Activated CD4-positive, alpha-beta T cell treated with anti-CD3 and anti-CD28 coated beads for 4 hours (primary cell): Measurements from ENCODE around the gene SORL1-AS1.

Experiments used
- DNase-seq, 2 donors: peaks; one replicate each; pipeline ENCODE4 v3.0.0-alpha.2; 2020

The SORL1-AS1 gene

DNA sequence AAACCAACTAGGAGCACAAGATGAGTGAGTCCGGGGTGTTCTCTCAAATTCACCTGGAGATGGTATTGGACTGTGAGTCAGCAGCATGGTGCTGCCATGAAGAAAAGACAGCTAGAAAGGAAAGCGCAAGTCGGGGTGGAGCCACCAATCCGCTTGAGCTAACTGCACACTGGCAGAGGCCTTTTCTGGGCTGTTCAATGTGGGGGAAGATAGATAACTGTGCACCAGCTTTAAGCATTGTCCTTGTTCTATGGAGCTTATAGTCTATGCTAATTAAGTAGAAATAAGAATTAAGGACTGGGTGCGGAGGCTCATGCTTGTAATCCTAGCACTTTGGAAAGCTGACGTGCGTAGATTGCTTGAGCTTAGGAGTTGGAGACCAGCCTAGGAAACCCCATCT, 21.9 kb upstream of the SORL1-AS1 start:
- DNase-seq: no peak

DNA sequence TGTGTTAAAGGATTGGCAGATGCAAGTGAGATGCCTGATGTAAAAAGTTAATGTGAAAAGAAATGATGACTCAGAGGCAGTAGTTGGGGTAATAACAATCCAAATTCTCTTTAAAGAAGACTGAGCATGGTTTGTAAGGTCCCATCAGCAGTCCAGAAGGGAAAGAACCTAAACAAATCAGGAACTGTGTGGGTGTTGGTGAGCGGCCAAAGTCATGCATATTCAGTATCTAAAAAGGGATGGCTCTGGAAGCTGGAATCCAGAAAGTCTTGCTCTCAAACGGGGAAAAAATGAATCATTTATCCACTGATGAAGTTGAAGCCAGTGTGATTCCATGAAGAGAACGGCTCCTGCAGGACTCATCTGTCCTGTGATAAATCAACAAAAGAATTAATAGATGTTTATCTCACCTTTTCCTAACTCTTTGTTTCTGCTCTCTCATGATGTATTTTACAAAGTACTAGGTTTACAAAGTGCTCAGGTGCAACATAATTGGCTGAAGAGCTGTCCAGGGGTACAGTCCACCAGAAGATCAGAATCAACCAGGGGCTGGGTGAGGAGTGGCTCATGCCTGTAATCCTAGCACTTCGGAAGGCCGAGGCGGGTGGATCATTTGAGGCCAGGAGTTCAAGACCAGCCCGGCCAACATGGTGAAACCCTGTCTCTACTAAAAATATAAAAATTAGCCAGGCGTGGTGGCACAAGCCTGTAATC, 20.5 kb upstream of the SORL1-AS1 start:
- DNase-seq: no peak

DNA sequence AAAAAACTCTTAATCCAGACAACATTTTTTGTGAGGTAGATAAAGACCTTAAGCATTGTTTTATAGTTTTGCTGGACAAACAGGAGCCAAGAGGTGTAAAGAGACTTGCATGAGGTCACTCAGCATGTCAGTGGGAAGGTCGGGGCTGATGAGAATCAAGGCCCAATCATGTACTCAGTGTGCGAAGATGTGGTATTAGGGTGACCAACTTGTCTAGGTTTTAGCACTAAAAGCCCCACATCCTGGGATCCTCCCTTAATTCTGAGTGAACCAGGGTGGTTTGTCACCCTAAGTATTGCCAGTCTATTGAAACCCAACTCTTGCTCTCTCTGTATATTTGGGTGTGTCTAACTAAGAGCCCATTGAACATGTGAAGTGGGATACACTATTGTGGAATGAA, 19.5 kb upstream of the SORL1-AS1 start:
- no peak for DNase-seq

DNA sequence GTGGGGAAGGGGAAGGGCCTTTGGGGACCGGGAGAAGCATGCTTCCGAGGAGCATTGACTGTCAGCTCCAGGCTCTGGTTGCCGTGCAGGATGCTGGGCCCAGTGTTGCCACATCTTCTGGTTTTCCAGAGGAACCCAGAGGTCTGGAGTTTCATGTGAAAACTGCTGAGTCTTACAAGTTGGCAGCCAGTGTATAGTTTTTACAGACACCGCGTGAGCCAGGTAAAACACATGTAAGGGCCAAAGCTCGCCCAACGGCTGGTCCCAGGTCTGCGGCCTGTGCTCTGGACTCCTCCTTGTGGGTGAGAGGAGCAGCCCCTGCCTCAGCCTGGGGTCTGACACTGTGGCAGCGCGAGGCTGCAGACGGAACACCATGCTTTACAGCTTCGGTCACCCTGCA, 18.4 kb upstream of the SORL1-AS1 start:
- no peak for DNase-seq

DNA sequence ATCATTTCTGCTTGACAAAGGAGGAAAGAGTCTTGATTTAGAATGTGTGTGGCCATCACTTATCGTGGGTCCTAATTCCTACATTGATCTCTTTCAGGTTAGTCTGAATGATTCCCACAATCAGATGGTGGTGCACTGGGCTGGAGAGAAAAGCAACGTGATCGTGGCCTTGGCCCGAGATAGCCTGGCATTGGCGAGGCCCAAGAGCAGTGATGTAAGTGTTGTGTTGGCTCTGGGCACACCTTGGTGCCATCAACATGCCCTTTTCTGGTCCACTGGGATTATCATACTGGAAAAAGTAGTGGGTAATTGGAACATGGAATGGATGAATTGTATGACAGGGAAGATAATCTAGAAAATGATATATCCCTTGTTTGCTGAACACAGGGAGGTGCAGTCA, 17.1 kb upstream of the SORL1-AS1 start:
- DNase-seq: no peak

DNA sequence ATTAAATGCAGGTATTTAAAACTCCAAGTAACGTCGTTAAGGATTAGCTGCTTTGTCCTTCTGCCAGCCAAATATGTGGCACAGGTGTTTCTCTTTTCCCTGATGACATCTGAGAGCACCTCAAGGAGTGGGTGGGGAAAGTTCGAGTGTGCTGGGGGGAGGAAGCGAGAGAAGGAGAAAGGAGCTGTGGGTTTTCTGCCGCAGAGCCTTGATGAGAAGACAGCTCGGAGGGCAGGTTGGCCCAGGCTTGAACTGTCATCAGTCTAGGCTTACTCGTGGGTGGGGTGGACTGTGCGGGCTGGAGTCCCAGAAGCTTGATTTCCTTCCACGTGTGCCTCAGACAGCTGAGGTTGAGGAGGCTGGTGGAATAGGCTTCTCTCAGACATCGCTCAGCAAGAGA, 15.2 kb upstream of the SORL1-AS1 start:
- DNase-seq: peak; percentile 85 to 89

DNA sequence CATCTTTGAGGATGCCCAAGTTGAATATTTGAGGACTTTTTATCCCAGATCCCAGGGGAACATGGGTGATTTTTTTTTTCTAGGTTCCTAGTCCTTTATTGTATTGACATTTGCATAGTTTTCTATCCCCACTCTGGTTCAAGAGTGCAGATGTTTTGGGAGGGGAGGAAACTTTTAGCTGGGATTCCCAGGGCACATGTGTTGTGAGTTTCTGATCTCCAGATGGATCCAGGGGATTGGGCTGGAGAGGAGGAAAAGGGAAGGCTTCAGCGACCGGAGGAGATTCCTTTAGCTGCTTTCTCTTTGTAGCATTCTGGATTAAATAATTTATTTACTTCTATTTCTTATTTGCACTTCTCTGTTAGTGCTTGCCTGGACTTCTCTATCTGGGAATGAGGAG, 14.7 kb upstream of the SORL1-AS1 start:
- DNase-seq: no peak

DNA sequence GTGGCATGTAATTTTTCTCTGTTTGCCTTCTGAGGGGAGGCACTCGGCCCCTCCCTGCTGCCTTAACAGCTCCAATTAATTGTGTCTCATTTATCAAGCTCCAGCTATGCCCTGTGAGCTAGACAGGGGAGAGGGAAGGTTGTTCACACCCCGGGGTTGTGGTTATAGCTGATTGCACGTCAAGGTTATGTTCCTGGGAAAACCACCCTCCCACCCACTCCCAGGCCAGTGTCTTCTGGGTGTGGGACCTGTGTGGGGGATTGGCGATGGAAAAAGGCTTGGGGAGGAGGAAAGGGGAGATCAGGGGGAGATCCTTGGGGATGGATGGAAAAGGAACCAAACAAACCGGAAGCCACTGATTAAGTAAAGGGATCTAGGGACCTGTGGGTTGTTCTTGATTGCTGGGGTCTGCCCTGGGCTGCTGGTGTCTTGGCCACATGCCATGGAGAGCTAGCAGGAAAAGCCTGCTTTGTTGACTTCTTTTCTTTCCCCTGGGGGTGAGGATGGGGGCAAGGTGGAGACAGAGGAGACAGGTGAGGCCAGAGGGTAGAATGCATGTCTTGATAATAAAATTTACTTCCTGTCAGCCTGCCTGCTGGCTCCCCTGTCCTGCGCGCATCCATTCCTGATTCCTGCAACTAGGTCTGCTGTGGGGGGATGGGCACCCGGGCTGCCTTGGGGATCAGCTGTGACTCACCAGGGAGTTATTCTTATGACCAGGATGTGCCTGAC, 13.5 kb upstream of the SORL1-AS1 start:
- peak; percentile 49 to 51 for DNase-seq

DNA sequence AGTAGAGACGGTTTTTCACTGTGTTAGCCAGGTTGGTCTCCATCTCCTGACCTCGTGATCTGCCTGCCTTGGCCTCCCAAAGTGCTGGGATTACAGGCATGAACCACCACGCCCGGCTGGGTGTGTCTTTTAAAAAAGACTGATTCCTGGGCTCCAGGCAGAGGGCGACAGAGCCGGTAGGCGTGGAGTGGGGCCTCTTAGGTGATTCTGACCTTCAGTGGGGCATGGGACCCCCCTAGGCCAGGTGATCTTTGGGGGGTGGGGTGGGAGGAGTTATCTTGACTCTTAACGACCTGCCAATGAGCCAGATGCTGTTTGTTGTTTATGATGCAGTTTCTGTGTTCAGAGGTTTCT, 12.9 kb upstream of the SORL1-AS1 start:
- no peak for DNase-seq

DNA sequence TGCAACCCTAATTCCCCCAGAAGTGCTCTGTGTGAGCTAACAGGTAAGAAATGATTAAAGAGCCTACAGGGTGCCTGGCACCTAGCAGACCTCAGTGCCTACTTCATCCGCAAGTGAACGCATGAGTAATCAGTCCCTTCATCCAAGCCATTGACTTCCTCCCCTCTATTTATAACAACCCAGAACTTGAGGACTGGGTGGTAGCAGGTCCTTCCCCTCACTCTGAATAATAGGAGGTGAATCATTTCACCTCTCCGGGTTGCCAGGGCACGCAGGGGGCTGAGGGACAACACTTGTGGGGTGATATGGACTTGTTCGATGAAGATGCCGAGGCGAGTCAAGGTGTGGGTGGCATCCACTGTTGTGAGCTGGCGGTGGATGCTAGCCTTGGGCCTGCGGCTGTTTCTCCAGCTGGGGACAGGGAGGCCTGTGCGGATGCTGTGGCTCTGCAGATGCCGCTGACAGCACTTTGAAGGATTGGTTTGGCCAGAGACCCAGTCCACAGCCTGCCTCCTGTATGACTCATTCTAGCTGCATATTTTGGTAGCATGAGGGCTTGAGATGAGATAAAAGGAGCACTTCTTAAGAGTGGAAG, 11.7 kb upstream of the SORL1-AS1 start:
- DNase-seq: peak; percentile 73 to 83

DNA sequence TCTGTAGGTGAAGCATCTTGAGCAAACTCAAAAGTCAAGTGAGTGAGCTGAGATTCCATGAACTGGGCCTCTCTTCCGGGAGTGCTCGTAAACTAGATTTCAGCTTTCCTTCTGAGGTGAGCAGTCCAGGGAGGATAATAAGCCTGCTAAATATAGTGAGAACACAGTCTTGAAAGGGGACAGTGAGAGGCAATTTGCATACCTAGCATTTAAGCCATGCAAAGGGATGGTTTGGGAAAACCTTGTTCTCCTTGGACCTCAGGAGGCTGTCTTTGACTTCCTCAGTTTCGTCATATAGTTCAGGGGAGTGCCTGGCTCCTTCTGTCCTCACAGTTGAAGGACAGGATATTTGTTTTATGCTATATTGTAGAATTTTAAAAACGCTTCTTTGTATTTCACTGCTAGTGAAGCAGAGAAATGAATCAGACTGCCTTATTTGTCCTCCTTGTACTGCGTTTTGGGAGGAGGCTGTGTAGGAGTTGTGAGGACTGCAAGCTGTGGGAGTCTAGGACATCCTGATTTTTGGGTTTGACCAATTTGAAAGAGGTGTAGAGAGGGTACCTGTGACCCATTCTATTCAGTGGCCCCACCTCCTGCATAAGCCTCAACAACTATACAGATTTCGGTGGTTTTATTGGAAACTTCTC, 11.0 kb upstream of the SORL1-AS1 start:
- no peak for DNase-seq

DNA sequence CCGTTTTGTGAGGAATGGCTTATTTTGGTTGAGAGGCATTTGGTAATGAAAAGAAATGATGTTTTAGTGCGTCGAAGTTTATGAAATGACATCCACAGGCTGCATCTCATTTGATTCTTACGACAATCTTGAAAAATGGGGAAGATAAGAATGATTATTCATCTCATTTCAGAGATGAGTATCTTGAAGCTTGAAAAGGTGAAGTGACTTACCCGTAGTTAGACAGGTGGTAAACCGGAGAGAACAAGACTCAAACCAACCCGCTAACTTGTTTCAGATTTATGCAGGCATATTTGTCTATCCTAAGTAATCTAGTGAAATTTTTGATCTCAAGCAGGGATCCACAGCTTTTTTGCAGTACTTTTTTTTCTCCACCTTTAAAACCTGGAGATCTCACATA, 9.1 kb upstream of the SORL1-AS1 start:
- no peak for DNase-seq

DNA sequence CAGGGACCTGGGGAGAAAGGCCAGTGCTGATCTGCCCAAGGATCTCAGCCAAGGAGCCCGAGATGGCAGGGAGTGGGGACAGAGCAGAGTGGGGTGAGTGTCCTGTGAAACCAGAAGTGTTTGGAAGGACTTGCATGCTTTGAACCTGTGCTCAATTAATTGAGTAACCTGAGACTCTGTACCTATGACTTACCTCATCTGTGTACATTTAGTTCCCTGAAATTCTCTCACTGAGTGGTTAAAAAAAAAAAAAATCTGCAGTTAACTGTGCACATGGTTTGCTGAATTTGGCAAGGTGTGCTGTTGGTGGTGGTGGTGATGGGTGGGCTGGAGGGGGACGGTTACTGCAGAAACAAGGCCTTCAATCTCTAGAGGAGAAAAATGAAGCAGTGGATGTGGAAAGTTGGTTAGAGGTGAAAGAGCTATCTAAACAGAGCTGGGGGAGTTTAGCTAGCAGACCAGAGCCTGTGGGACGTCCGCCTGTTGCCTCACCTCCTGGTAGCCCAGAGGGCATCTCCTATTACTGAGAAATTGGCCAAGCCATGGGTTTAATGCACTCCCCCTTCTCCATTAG, 8.3 kb upstream of the SORL1-AS1 start:
- no peak for DNase-seq

DNA sequence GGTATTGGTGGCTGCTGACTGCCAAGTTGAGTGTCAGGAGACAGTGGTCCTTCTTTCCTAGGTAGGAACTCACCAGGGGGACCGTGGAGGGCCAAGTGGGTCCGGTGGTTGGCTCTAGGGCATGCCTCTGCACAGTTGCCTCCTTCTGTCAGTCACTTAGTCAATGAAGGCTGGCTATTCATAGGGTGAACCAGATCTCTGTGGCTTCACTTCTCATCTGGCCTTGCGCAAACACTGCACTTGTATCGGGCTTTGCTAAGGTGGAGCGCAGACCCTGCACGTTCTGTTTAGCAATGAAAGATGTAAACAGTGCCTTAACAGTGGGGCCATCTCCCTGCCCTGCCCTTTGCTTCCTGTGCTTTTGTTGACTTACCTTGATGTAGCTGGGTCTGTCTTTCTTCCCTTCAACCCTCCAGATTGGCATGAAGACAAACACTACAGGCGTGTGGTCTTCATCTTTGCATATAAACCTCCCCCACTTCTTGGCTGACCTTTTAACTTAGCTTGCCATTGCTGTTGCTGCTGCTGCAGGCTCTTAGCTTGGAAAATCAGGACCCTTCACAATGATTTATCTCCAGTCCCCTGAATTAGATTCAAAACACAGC, 6.7 kb upstream of the SORL1-AS1 start:
- DNase-seq: no peak

DNA sequence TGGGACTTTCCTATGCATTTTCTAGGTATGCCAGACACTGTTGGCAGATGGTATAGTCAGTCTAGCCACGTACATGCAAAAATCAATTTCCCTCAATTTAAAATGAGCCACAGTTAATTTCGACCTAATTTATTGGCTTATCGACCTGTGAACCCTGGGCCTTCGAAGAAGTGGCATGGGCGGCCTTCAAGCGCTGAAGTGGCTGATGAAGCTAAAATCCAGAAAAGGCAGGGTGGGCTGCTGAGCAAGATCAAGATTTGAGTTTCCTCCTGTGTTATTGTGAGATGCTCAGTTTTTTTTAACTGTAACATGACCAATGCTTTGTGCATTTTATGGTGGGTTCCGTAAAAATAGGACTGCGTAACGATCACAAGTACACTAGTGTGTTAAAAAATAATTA, 5.8 kb upstream of the SORL1-AS1 start:
- no peak for DNase-seq

DNA sequence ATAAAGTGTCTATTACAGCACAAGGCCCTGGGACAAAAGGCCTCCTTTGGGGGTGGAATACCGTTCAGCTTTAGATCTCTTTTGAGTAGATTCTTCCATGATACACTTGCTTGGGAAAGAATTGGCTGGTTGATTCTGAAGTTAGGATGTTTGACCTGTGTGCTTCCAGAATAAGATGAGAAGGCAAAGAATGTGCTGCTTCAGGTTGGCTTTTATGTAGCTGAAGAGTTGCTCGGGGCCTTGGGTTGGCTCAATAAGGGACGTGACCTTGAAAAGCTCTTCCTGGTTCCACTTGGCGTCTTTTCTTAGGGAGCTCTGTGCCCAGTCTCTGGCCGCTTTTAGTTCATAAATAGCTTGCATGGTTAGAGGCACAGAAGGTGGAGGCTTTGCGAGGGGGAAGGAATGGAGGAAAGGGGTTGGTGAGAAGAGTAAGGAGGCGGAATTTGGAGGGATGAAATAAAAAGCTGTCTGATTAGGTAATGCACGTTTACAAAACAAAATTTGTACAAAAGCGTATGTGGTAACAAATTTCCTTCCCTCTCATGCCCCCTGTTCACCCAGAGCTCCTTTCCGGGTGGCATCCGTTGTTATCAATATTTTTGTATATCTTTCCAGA, 4.2 kb upstream of the SORL1-AS1 start:
- DNase-seq: no peak

DNA sequence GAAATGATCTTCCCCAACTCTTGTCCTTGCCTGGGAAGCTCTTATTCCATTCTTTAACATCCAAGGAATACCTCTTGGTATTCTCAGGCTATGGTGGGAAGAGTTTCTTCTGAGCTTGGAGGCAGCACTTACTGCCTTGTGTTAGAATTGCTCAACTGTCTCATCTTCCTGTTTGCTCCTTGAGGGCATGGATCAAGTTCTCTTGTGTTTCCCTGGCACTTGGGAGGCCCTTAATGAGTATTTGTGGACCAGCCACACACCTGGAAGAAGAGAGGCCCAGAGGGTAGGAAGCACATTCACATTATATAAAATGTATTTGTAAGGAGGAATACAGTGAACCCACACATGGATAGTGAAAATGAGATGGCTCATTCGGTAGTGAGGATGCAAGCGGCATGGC, 3.4 kb upstream of the SORL1-AS1 start:
- no peak for DNase-seq

DNA sequence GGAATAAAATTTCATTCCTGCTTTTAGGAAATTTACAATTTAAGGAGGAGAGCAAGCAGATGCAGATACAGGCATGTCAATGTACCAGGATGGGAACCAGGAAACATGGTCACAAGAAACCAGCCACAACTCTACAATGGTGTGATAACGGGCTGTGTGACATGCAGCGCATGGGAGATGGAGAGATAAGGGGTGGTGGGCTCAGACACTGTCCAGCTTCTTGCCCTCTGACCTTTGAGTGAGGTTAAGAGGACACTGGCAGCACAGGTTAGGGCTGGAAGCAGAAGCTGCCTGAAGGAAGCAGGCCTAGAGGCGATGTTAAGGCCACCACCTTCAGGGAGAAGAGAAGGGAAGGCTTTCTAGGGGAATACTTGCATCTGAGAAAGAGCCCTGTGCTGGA, 2.3 kb upstream of the SORL1-AS1 start:
- DNase-seq: no peak

DNA sequence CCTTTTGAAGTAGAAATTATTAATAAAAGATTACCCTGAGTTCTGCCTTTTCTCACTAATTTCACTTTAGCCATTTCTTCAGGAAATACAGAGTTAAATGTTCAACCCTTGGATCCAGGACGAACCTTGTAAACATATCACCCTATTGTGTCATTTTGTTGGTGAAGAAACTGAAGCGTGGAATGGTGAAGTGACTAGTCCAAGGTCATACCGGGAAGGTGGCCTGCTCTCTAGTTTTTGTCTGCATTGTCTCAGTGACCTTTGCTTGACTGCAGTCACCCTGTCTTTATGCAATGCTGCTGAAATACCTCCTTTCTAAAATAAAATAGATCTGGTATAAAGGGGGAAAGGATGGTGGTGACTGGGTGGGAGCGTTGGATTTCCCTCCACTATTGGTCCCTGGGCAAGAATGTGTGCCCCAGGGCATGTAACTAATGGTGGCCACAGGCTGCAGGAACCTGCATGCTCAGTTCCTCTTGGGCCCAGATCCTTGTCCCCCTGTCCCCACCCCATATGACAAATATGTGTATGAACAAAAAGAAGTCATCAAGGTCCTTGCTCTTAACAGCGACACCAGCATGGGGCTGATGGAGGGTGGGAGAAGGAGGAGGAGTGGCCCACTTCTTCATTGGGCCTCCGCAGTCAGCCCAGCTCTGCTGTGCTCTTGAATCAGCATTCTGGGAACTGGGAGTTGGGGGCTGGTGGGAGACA, 977 bp upstream of the SORL1-AS1 start:
- DNase-seq: no peak

DNA sequence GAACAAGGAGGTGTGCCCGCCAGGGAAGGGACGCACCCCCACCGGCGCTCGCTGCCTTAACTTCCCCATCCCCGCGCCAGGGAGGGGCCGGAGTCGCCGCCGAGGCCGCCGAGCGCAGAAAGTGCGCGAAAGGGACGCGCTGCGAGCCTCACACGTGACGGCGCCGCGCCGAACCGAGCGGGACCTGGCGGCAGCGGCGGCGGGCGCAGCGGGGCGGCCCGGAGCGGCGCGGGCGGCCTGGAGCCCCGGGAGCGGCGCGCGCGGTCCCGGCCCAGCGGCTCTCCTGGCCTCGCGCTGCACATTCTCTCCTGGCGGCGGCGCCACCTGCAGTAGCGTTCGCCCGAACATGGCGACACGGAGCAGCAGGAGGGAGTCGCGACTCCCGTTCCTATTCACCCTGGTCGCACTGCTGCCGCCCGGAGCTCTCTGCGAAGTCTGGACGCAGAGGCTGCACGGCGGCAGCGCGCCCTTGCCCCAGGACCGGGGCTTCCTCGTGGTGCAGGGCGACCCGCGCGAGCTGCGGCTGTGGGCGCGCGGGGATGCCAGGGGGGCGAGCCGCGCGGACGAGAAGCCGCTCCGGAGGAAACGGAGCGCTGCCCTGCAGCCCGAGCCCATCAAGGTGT, 670 bp downstream of the SORL1-AS1 start, which contains the start of gene SORL1:
Gene SORL1, plus strand, starts transcription at position 329 of the 623 bp plus-strand sequence. Its CDS starts 18 bp downstream, at position 347.
- DNase-seq: peak; percentile 68 to 73
